ENCODE measurements around the gene ADCY1.
A peak's percentile ranks its signal among the peaks of the same experiment; 100 is the strongest.

The ADCY1 gene

GRCh38 chr7:45689797-45690761, 115.9 kb downstream of the ADCY1 start:
- no peaks in the 10 kb centered on the region for H3K4me1 Mint-ChIP-seq
- peaks cover 7% of the 10 kb centered on the region for H3K36me3 Mint-ChIP-seq (ENCODE audit: low read depth)
- no peak for DNase-seq
- peak overlapping the region; percentile 66 for H3K27ac Mint-ChIP-seq
- peaks cover 6% of the 10 kb centered on the region for H3K27me3 Mint-ChIP-seq (ENCODE audit: low read depth, poor library complexity)
- no peak for TF ChIP-seq CTCF (IDR thresholded peaks at IDR 0.05)
- no peaks in the 10 kb centered on the region for H3K9me3 Mint-ChIP-seq
- H3K4me3 Mint-ChIP-seq = no peak overlapping the region

- H3K9me3 Mint-ChIP-seq = no peaks in the 10 kb centered on the region
- no peak overlapping the region for H3K27ac Mint-ChIP-seq
- no peak for DNase-seq
- H3K4me1 Mint-ChIP-seq = no peaks in the 10 kb centered on the region
- peaks cover 7% of the 10 kb centered on the region for H3K36me3 Mint-ChIP-seq (ENCODE audit: low read depth)
- TF ChIP-seq CTCF (IDR thresholded peaks at IDR 0.05) = no peak
- H3K4me3 Mint-ChIP-seq = no peak overlapping the region
- peaks cover 6% of the 10 kb centered on the region for H3K27me3 Mint-ChIP-seq (ENCODE audit: low read depth, poor library complexity)
These were observed 116.6 kb downstream of the ADCY1 start for GRCh38 chr7:45690762-45691150.

- no peak for TF ChIP-seq CTCF (IDR thresholded peaks at IDR 0.05)
- no peaks in the 10 kb centered on the region for H3K9me3 Mint-ChIP-seq
- no peaks in the 10 kb centered on the region for H3K4me1 Mint-ChIP-seq
- DNase-seq = no peak
- peaks cover 7% of the 10 kb centered on the region for H3K36me3 Mint-ChIP-seq (ENCODE audit: low read depth)
- H3K27me3 Mint-ChIP-seq (ENCODE audit: low read depth, poor library complexity) = peaks cover 6% of the 10 kb centered on the region
- H3K27ac Mint-ChIP-seq = no peak overlapping the region
- H3K4me3 Mint-ChIP-seq = no peak overlapping the region
These were observed 117.0 kb downstream of the ADCY1 start for GRCh38 chr7:45691155-45691656.

- H3K4me1 Mint-ChIP-seq = no peaks in the 10 kb centered on the region
These were observed 117.9 kb downstream of the ADCY1 start for GRCh38 chr7:45692031-45692430.

GRCh38 chr7:45695249-45695995, 121.3 kb downstream of the ADCY1 start:
- Mint-ChIP-seq H3K4me1 (no peaks in the 10 kb centered on the region), H3K4me3 (no peak overlapping the region), H3K9me3 (no peaks in the 10 kb centered on the region), H3K27ac (no peak overlapping the region), H3K36me3 (ENCODE audit: low read depth) (peaks cover 7% of the 10 kb centered on the region), H3K27me3 (ENCODE audit: low read depth, poor library complexity) (peaks cover 6% of the 10 kb centered on the region)
- no peak for TF ChIP-seq CTCF (IDR thresholded peaks at IDR 0.05)
- DNase-seq = no peak

More at GRCh38 chr7:45692031-45692430, 117.9 kb downstream of the ADCY1 start:
- H3K9me3 Mint-ChIP-seq = no peaks in the 10 kb centered on the region
- H3K27me3 Mint-ChIP-seq (ENCODE audit: low read depth, poor library complexity) = peaks cover 6% of the 10 kb centered on the region
- H3K36me3 Mint-ChIP-seq (ENCODE audit: low read depth) = peaks cover 7% of the 10 kb centered on the region
- no peak for TF ChIP-seq CTCF (IDR thresholded peaks at IDR 0.05)
- H3K27ac Mint-ChIP-seq = no peak overlapping the region
- no peak for DNase-seq
- no peak overlapping the region for H3K4me3 Mint-ChIP-seq
